ENCODE data around the gene VAMP8.

DNA sequence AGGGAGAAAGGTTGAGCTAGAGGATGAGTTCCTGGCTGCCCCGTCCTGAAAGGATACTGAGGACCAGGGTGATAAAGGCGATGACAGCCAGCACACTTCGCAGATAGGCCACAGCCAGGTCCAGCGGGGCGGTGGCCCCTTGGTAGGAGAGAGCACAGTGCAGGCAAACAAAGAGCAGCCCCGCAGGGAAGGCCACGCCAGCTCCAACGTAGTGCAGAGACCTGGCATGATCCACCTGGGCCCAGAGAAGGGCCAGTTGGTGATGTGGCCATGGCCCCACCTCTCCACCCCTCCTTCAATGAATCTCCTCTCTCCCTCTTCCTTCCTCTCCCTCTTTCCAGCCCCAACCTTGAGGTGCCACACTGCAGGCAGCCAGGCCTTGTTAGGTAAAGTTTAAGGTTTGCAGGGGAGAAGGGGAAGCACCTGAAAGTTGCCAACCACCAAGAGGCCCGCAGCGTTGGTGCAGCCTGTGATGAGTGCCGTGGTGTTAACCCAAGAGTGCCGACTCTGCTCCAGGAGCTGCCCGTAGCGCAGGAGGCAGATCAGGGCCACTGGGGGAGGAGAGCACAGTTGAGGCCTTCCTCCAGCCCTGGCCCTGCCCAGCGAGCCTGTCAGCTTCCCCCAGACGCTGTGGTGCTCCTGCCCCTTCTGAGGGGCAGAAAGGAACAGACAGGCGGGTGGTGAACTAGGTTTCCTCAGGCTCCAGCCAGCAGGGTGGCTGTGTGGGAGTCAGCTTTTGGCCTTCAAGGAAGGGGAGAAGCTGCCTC lies 22.3 kb downstream of the VAMP8 start:
- TF ChIP-seq CTCF (IDR thresholded peaks at IDR 0.05) (no peak), ZFX (IDR thresholded peaks at IDR 0.05; ENCODE audit: borderline replicate concordance) (no peak)

Measured in 22Rv1 (cell line).